B cell (primary cell): ENCODE results near the gene GP1BB.

Source experiments
- CTCF ChIP-seq: fragments of 200-600 bp; IDR thresholded peaks from one replicate; pipeline ENCODE4 v1.8.0; 2022; ENCODE audit warnings: antibody characterized with exemption, mild to moderate bottlenecking
- EZH2 ChIP-seq: IDR thresholded peaks from 2 replicates; pipeline ENCODE4 v1.6.1; 2012; ENCODE audit warnings: borderline replicate concordance, low read depth, mild to moderate bottlenecking, moderate library complexity, low read length; ENCODE audit not compliant: insufficient read depth, poor library complexity, severe bottlenecking

DNA sequence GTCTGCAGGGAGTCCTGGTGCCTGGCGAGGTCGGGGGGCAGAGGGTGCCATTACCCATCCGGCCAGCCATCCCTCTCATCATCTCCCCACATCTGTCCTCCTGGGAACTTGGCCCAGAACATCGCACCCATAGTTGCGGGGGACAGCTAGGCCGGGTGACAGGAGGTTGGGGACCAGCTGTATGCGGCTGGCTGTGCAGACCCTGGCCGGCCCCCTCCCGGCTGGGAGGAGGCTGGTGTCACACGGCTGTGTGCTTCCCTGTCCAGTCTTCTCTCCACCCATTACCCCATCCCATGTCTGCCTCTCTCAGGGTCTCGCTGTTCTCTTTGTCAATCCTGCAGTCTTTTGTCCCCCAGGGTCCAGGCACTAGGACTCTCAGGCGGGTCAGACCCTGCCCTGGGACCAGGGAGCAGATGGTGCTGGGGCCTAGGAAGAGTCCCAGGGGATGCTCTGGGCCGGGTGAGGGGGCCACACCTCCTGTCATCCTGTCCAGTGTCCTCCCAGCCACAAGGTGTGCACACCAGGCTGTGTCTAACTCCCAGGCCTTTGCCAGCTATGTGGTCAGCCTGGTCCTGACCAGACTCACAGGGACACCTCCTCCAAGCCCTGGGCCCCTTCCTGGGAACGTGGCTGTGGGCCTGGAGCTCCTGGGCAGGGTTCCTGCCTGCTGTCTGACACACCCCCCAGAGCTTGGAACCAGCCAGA lies 30.8 kb downstream of the GP1BB start:
- no peak for TF ChIP-seq CTCF
- TF ChIP-seq EZH2 = no peak
